ENCODE results near the gene FNBP1L. TPM values are rescaled to one million over a fixed set of nuclear protein-coding genes. Genes with fewer than 3 reads are reported as not detected.

FNBP1L gene
- total and polyA plus RNA-seq, 2 experiments from 2014 or later = 56.3 to 132 TPM

DNA sequence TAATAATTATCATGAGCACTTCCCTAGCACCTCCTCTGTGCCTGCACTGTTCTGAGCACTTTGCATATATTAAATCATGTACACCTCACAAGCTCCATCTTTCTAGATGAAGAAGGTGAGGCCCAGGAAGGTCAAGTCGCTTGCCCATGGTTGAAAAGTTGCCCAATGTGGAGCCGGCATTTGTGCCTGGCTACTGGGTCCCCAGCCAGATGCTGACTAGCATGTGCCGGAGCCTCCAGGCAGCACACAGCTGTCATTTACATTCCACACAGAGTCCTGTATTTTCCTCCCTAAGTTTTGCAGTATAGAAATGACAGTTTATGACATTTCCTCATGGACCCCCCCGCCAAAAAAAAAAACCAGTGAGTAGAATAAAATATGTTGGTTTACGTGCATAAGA, 139.4 kb downstream of the FNBP1L start:
- no peak overlapping the region for H3K27ac ChIP-seq (ENCODE audit: low read depth)
- H3K4me1 Mint-ChIP-seq = peaks cover 25% of the 10 kb centered on the region
- ATAC-seq (no peak), DNase-seq (ENCODE audit: low spot score) (no peak)
- H3K27ac Mint-ChIP-seq = no peak overlapping the region
- no peaks in the 10 kb centered on the region for H3K9me3 Mint-ChIP-seq
- no peak overlapping the region for H3K4me2 ChIP-seq
- H3K4me1 ChIP-seq (ENCODE audit: insufficient read depth) = peaks cover 11% of the 10 kb centered on the region; the same call in 1 of the 2 replicates
- no peak overlapping the region for H2AFZ ChIP-seq
- no peaks in the 10 kb centered on the region for H3K79me2 ChIP-seq (replicated peaks; ENCODE audit: insufficient read depth)
- no peaks in the 10 kb centered on the region; the same call in 1 of the 2 replicates for H4K20me1 ChIP-seq (replicated peaks; ENCODE audit: insufficient read depth)
- peaks cover 2% of the 10 kb centered on the region for H3K27me3 Mint-ChIP-seq (ENCODE audit: insufficient read depth, low read depth, poor library complexity)
- H3K36me3 ChIP-seq (ENCODE audit: insufficient read depth) = no peaks in the 10 kb centered on the region; the same call in 1 of the 2 replicates
- H3K4me3 ChIP-seq = no peak overlapping the region
- peaks cover 25% of the 10 kb centered on the region for H3K36me3 Mint-ChIP-seq (ENCODE audit: low read depth)
- H3K9me2 ChIP-seq (ENCODE audit: insufficient read depth) = no peaks in the 10 kb centered on the region
- no peaks in the 10 kb centered on the region for H3K27me3 ChIP-seq (ENCODE audit: insufficient read depth)
- no peak for TF ChIP-seq STAT1 (IDR thresholded peaks at IDR 0.05; ENCODE audit: unreplicated experiment)
- TF ChIP-seq, protein P1, sequence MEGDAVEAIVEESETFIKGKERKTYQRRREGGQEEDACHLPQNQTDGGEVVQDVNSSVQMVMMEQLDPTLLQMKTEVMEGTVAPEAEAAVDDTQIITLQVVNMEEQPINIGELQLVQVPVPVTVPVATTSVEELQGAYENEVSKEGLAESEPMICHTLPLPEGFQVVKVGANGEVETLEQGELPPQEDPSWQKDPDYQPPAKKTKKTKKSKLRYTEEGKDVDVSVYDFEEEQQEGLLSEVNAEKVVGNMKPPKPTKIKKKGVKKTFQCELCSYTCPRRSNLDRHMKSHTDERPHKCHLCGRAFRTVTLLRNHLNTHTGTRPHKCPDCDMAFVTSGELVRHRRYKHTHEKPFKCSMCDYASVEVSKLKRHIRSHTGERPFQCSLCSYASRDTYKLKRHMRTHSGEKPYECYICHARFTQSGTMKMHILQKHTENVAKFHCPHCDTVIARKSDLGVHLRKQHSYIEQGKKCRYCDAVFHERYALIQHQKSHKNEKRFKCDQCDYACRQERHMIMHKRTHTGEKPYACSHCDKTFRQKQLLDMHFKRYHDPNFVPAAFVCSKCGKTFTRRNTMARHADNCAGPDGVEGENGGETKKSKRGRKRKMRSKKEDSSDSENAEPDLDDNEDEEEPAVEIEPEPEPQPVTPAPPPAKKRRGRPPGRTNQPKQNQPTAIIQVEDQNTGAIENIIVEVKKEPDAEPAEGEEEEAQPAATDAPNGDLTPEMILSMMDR (conservative IDR thresholded peaks at IDR 0.05; ENCODE audit: low read depth in 2 of 2) = no peak
- no peak for TF ChIP-seq JUNB (IDR thresholded peaks at IDR 0.05; ENCODE audit: unreplicated experiment)
- TF ChIP-seq EZH2 (IDR thresholded peaks at IDR 0.05; ENCODE audit: low read depth, unreplicated experiment) = no peak
- TF ChIP-seq EZH2phosphoT487 (IDR thresholded peaks at IDR 0.05; ENCODE audit: unreplicated experiment) = no peak
- TF ChIP-seq POLR2AphosphoS5 (IDR thresholded peaks at IDR 0.05; ENCODE audit: low read depth) = no peak
- TF ChIP-seq ETS1 (IDR thresholded peaks at IDR 0.05) = no peak
- TF ChIP-seq ZNF114 (CRISPR knock-in tag; IDR thresholded peaks at IDR 0.05) = no peak
- TF ChIP-seq NANOG (IDR thresholded peaks at IDR 0.05; ENCODE audit: borderline replicate concordance) = no peak
- no peak for TF ChIP-seq ZNF331 (CRISPR knock-in tag; IDR thresholded peaks at IDR 0.05; ENCODE audit: low read depth)
- no peaks in the 10 kb centered on the region for H3F3A ChIP-seq (replicated peaks; ENCODE audit: low read depth)
- no peak overlapping the region for H3K4me3 Mint-ChIP-seq

DNA sequence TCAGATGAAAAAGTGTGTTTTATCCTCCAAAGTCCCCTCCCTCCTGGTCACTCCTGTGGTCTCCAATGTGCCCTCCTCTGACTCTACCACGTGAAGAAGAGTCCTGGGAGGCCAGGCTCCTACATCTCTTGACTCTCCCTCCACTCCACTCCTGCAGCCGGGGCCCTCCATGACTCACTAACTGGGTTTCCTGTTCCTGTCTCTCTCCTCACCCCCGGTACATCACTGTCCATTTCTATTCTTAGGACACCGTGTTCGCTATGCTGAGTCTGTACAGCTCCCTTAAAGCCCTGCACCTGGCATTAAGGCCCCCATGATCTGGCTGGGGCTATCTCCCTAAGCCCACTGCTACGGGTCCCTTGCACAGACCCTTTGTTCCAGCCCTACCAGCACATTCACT, 140.3 kb downstream of the FNBP1L start:
- Mint-ChIP-seq H3K9me3 (no peaks in the 10 kb centered on the region), H3K27me3 (ENCODE audit: insufficient read depth, low read depth, poor library complexity) (peaks cover 2% of the 10 kb centered on the region), H3K27ac (no peak overlapping the region), H3K36me3 (ENCODE audit: low read depth) (peaks cover 21% of the 10 kb centered on the region), H3K4me3 (no peak overlapping the region), H3K4me1 (peaks cover 25% of the 10 kb centered on the region)
- Histone ChIP-seq H3K79me2 (replicated peaks; ENCODE audit: insufficient read depth) (no peaks in the 10 kb centered on the region), H3K27me3 (ENCODE audit: insufficient read depth) (no peaks in the 10 kb centered on the region), H3K9me2 (ENCODE audit: insufficient read depth) (no peaks in the 10 kb centered on the region), H3K4me2 (no peak overlapping the region), H3K4me1 (ENCODE audit: insufficient read depth) (peaks cover 11% of the 10 kb centered on the region; the same call in 1 of the 2 replicates), H3F3A (replicated peaks; ENCODE audit: low read depth) (no peaks in the 10 kb centered on the region), H3K27ac (ENCODE audit: low read depth) (no peak overlapping the region), H3K4me3 (no peak overlapping the region), H2AFZ (no peak overlapping the region), H4K20me1 (replicated peaks; ENCODE audit: insufficient read depth) (no peaks in the 10 kb centered on the region; the same call in 1 of the 2 replicates), H3K36me3 (ENCODE audit: insufficient read depth) (no peaks in the 10 kb centered on the region; the same call in 1 of the 2 replicates)
- no peak for ATAC-seq
- no peak for DNase-seq (ENCODE audit: low spot score)
- no peak for TF ChIP-seq JUNB (IDR thresholded peaks at IDR 0.05; ENCODE audit: unreplicated experiment)
- TF ChIP-seq POLR2AphosphoS5 (IDR thresholded peaks at IDR 0.05; ENCODE audit: low read depth) = no peak
- no peak for TF ChIP-seq ZNF114 (CRISPR knock-in tag; IDR thresholded peaks at IDR 0.05)
- TF ChIP-seq, protein P2, sequence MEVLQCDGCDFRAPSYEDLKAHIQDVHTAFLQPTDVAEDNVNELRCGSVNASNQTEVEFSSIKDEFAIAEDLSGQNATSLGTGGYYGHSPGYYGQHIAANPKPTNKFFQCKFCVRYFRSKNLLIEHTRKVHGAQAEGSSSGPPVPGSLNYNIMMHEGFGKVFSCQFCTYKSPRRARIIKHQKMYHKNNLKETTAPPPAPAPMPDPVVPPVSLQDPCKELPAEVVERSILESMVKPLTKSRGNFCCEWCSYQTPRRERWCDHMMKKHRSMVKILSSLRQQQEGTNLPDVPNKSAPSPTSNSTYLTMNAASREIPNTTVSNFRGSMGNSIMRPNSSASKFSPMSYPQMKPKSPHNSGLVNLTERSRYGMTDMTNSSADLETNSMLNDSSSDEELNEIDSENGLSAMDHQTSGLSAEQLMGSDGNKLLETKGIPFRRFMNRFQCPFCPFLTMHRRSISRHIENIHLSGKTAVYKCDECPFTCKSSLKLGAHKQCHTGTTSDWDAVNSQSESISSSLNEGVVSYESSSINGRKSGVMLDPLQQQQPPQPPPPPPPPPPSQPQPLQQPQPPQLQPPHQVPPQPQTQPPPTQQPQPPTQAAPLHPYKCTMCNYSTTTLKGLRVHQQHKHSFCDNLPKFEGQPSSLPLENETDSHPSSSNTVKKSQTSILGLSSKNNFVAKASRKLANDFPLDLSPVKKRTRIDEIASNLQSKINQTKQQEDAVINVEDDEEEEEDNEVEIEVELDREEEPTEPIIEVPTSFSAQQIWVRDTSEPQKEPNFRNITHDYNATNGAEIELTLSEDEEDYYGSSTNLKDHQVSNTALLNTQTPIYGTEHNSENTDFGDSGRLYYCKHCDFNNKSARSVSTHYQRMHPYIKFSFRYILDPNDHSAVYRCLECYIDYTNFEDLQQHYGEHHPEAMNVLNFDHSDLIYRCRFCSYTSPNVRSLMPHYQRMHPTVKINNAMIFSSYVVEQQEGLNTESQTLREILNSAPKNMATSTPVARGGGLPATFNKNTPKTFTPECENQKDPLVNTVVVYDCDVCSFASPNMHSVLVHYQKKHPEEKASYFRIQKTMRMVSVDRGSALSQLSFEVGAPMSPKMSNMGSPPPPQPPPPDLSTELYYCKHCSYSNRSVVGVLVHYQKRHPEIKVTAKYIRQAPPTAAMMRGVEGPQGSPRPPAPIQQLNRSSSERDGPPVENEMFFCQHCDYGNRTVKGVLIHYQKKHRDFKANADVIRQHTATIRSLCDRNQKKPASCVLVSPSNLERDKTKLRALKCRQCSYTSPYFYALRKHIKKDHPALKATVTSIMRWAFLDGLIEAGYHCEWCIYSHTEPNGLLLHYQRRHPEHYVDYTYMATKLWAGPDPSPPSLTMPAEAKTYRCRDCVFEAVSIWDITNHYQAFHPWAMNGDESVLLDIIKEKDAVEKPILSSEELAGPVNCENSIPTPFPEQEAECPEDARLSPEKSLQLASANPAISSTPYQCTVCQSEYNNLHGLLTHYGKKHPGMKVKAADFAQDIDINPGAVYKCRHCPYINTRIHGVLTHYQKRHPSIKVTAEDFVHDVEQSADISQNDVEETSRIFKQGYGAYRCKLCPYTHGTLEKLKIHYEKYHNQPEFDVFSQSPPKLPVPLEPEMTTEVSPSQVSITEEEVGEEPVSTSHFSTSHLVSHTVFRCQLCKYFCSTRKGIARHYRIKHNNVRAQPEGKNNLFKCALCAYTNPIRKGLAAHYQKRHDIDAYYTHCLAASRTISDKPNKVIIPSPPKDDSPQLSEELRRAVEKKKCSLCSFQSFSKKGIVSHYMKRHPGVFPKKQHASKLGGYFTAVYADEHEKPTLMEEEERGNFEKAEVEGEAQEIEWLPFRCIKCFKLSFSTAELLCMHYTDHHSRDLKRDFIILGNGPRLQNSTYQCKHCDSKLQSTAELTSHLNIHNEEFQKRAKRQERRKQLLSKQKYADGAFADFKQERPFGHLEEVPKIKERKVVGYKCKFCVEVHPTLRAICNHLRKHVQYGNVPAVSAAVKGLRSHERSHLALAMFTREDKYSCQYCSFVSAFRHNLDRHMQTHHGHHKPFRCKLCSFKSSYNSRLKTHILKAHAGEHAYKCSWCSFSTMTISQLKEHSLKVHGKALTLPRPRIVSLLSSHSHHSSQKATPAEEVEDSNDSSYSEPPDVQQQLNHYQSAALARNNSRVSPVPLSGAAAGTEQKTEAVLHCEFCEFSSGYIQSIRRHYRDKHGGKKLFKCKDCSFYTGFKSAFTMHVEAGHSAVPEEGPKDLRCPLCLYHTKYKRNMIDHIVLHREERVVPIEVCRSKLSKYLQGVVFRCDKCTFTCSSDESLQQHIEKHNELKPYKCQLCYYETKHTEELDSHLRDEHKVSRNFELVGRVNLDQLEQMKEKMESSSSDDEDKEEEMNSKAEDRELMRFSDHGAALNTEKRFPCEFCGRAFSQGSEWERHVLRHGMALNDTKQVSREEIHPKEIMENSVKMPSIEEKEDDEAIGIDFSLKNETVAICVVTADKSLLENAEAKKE (CRISPR knock-in tag; IDR thresholded peaks at IDR 0.05) = no peak
- no peak for TF ChIP-seq EZH2phosphoT487 (IDR thresholded peaks at IDR 0.05; ENCODE audit: unreplicated experiment)
- no peak for TF ChIP-seq NANOG (IDR thresholded peaks at IDR 0.05; ENCODE audit: borderline replicate concordance)
- no peak for TF ChIP-seq CREB1 (CRISPR knock-in tag; IDR thresholded peaks at IDR 0.05; ENCODE audit: low read depth)
- no peak for TF ChIP-seq STAT1 (IDR thresholded peaks at IDR 0.05; ENCODE audit: unreplicated experiment)
- no peak for TF ChIP-seq ZNF331 (CRISPR knock-in tag; IDR thresholded peaks at IDR 0.05; ENCODE audit: low read depth)
